ENCODE results near the gene SLC5A3.
A peak's percentile ranks its signal among the peaks of the same experiment; 100 is the strongest.

The SLC5A3 gene

DNA sequence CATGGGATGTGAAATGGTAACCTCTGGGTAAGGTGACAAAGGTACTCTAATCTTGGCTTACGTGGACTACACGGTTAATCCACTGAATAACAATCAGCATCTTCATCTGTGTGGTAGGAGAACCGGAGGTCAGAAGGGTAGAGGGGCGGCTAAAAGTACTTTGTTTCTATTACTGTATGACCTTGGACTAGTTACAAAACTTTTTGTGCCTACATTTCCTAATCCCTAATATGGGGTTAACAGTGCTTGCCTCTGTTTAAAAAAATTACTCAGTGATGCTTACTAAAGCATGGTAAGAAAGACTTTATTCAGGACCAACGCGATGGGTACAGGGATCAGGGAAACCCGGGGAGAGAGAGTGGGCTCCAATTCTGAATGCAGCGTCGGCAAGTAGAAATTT, 1.7 kb upstream of the SLC5A3 start:
- DNase-seq (ENCODE audit: low read depth): no peak

DNA sequence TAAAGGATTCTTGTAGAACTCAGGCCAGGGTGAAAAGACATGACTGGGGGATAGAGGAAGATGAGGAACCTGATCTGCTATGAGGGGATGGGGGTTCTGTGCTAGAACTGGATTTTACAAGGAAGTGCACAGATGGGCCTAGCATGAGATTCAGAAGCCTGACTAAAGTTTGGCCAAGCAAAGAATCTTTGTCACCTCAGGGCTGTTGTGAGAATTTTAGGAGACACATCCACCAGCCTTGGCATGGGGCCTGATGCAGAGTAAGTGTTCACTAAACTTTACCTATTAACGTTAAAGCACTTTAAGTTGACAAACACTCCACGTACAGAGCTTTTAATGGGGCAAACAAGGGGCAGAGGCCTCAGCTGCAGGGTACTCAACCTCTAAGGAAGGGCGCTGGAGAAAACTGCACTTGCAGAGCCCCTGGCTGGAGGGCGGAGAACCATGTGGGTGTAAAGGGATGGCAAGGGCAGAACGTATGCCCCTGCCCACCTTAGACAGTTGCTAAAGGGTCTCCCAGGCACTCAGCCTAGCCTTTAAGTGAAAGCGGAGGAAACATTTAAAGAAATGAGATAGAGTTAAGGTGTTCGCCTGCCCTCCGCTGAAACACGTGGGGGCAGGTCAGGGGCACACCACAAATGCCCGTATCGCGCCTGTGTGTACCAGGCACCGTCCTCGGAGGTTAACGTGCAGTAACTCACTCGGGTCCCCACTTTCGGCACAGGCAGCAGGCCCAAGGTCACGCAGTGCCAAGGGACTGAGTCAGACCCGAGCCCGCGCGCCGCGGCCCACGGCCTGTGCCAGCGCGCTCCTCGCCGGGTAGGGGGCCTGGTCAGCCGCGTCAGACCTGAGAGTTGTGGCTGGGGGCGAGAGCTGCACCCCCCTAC, 990 bp upstream of the SLC5A3 start:
- no peak for DNase-seq (ENCODE audit: low read depth)

DNA sequence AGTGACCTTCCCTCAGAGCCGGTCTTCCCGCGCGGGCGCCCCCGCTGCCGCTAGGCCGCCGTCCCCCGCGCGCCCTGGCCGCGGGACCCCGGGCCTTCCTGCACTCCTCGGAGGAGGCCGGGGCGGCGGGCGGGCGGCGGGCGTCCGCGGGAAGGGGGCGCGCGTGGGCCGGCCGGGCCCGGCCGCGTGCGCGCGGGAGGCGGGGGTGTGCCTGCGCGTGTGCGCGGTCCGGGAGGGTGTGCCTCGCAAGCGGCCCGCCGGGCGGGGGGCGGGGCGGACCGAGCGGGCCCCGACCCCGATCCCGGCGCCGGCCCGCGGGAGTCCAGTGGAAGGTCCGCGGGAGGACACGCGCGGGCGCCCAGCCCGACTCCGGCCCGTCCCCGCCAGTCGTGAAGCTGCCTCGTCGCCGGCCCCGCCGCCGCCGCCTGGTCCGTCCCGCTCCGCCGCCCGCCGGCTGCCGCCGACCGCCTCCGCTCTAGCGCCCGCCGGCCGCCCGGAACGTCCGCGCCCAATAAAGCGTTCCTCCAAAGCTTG, 438 bp downstream of the SLC5A3 start:
- peak; percentile 32 for DNase-seq (ENCODE audit: low read depth)

DNA sequence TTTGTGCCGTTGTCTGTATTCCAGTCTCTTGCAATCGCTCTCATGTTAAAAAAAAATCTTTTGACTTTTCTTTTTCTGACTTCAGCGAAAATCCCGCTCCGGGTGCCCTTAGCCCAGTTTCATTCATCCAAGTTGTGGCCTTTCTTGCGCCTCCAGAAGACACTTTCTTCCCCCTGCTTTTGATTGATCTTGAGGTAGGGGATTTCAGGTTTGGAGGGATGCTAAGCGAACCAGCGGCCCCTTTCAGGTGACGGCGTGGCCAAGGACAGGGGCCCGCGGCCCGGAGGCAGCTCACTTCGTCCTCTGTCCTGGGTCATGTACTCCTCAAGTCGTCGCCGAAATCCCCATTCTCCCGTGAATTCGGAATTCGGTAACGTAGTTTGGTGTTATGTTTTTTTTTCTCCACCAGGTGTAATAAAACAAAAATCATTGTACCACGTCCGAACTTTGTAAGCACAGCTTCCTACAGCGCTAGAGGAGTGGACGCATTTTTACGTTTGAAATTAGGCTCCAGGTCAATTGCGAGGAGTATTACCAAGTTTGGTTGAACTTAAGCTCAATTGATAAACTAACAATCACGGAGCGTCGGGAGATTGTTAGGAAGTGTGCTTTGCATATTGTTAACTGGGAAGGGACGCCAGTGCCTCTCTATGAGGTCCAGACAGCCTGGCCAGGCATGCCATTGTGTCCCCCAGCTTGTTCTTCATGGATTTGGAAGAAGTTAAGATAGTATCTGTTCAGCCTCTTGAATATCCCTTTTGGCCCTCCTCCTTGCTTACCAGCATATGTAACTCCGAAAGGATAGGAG, 1.1 kb downstream of the SLC5A3 start:
- no peak for DNase-seq (ENCODE audit: low read depth)

DNA sequence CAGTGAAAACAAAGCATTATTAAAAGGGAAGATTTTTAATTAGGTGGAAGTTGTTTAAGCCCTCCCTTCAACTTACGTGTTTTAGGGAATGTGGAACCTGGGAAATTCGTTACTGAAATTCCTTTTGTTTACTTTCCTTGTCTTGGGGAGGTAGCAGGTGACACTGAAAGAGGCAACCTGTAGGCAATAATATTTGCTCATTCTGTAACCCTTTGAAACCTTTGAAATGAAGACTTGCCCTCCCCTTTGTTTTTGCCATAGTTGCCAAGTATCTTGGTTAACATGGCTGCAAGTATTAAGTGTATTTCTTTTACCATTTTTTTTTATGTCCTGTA, 1.7 kb downstream of the SLC5A3 start:
- no peak for DNase-seq (ENCODE audit: low read depth)

DNA sequence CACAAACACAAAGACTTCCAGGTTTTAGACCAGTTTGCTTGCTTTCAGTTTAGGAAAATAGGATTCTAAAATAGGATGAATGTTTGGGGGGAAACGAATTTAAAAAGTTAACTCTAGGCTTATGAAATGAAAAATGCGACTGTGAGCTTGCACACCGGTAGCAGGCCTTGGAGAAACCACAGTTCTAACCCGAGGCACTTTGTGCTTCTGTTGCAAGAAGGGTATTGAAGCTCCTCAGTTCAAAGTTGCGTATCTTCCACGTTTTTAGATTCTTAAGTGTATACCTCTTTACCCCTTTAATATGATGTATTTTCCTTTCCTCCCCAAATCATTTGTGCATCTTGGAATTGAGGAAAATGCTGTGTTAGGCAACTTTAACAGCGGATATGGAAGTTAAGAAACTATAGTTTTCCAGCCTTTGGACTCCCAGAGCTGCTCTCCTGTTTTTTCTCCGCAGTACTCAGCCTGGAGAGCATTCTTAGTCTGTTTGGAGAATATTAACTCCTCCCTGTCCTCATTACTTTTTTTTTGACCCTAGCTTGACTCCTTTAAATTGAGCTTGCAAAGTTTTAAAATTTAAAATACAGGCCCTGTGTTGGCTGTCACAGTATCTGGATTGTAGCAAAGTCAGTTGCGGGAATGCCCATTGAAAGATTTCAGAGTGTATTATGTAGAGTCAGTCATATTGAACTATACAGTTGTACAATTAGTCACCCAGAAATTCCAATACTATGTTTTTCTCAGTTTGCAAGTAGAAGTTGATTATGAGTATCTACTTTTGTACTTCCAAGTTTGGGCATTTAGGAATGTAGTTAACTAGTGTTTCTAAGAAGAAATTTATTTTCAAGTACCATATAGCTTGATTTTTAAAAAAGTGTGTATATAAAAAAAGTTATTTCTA, 2.6 kb downstream of the SLC5A3 start:
- peak; percentile 36 for DNase-seq (ENCODE audit: low read depth)

DNA sequence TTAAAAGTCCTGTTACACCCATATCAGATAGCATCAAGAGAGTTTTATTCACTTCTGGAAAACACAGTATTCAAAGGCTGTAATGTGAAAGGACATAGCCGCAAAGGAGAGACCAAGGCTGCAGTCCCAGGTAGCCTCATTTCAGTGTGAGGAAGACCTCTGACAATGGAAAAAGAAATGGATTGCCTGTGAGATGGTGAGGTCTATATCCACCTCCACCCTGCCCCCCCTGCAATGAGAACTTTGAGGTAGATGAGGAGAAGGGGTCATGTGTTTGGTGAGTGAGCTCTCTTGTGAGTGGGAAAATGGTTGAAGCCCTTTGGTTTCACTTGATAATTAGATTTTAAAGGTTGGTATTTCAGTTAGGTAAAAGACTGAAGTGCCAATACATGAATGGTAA, 3.5 kb downstream of the SLC5A3 start:
- DNase-seq (ENCODE audit: low read depth): no peak

DNA sequence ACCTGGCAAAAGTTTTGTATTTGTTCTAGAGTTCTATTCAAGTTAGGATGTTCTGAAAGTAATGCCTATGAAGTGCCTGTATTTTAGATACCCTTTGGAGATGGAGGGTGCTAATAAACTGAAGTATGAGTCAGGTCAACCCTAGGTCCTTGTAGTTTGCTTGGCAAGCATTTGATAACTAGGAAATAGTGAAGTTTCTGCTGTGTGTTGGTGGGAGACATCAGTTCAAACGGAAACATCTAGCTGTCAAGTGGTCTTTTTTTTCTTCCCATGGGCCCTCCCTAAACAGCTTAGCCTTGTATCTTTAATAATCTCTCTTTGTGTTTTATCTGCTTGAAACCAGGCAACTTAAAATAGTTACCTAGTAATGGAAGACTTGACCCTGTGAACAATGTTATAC, 4.5 kb downstream of the SLC5A3 start:
- DNase-seq (ENCODE audit: low read depth): no peak

DNA sequence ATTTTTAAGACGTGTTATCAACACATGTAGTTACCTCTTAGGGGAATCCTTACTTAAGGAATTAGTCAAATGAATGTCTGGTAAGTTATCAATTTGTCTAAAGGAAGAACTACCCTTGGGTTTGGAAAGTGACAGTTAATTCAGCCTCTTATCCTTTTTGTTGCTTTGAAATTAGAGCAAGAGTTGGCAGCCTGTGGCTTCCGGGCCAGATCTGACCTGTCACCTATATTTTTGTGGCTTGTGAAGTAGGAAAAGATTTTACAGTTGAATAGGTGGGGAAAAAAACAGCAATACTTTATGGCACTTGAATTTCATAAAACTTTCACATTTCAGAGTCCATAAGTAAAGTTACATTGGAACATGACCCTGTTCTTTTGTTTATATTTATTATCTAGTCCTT, 5.5 kb downstream of the SLC5A3 start:
- no peak for DNase-seq (ENCODE audit: low read depth)

DNA sequence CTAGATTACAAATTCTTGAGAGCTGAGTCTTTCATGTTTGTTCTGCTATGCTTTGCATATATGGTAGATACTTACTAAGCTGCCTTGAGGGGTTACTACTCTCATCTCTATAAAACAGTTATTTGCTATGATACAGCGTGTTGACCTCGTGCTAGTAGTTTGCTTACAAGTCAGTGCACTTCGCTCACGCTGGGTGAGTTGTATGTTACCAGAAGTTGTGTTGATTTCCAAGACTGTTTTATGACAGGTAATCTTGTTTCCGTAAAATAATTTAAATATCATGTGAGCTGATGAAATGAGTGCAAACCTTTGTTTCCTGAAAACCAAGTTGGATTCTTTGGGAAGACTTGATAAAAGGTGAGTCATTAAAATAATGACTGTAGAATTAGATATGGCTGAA, 7.3 kb downstream of the SLC5A3 start:
- DNase-seq (ENCODE audit: low read depth): no peak

DNA sequence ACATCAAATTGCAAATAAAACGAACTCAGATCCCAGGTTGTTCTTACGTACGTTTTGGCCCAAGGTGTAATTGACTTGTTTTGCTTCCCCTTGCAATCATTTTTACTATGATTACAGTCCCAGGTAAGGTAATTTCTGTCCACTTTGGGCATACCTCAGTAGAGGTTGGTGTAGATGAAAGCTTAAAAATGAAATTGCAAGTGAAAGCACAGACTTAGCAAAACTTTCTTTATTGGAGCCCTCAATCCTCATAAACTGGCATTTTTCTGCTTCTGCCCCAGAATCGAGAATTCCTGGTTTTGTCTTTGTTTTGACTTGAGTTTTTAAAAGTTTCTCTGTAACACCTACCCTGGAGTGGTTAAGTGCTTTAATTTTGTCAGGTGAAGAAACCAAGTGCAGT, 9.4 kb downstream of the SLC5A3 start:
- DNase-seq (ENCODE audit: low read depth): no peak

DNA sequence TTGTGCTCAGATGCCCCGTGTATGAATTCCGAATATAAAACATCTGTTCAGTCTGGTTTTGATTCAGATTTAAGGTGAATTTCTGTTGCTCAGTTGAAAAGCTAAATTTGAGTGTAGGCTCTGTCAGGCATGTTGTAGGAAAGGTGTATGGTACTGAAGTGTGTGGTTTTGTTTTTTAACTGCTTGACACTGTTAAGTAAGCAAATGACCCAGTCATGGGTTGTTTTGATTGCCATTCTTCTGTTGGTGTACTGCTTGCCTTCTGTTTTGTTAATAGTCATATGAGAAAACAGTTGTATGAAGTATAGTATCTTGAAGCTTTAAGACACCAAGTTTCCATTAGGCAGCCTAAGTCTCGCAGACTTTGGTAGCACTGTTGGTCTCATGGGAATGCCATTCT, 10.0 kb downstream of the SLC5A3 start:
- DNase-seq (ENCODE audit: low read depth): no peak

DNA sequence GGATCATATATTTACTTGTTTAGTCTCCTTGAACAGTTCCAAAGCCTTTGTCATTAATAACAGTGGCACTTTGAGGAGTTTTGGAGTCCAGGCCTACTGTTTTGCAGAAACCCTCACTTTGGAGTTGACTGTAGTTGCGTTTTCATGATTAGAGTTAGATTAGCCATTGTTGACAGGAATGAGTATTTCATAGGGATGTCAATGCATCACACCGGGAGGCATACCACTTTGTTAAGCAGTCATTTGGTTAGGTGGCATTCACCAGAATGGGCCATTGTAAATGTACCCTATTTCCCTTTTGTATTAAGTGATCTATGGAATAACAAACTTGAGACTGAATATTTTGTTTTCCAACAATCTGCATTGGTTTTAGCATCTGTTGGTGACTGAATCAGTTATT, 11.8 kb downstream of the SLC5A3 start:
- no peak for DNase-seq (ENCODE audit: low read depth)

DNA sequence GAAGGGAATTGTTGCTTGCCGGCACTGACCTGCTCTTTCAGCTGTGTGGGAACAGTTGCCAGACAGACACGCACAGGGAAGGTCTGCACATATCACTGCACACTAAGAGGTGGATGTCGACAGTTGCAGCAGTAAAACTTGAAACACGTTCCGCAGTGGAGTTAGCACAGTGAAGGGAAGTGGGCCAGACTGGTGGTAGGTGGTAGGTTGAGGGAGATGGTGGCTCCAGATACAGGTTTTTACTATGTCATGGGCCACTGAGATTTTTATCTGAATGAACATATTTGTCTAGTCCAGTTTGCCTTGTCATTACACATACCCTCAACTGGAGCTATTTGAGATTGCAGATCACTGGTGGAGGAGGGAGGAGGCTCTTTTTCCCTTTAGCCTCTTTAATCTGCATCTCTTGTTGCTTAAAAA, 13.5 kb downstream of the SLC5A3 start:
- DNase-seq (ENCODE audit: low read depth): no peak

DNA sequence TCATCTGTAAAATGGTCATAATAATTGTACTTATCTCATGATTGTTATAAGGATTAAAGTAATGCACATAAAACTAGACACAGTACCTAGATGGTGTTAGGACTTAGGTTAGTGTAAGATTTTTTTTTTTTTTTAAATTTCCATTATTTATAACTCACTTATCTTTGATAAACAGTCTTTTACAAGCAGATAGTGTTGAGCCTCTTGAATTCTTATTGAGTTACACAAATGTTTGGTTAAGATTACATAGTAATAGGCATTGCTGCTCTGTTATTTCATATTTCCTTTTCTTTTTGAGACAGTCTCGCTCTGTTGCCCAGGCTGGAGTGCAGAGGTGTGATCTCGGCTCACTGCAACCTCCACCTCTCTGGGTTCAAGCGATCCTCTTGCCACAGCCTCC, 15.4 kb downstream of the SLC5A3 start:
- DNase-seq (ENCODE audit: low read depth): no peak

DNA sequence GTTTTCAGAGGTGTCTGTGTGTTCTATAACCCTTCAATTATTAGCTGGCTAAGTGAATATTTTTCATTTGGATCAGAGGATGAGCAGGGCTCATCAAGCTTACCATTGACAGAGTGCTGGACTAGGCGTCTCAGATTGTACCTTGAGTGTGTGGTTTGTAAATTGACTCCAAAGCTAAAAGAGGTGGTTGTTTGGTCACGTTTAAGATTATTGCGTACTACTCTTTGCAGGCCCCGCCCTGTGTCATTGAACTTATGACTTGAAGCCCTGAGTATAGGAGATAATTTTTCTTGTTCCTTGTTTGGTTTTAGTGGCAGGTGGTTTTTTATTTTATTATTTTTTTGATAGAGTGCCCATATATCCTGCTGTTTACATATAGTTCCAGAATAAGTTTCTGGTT, 17.7 kb downstream of the SLC5A3 start:
- no peak for DNase-seq (ENCODE audit: low read depth)

DNA sequence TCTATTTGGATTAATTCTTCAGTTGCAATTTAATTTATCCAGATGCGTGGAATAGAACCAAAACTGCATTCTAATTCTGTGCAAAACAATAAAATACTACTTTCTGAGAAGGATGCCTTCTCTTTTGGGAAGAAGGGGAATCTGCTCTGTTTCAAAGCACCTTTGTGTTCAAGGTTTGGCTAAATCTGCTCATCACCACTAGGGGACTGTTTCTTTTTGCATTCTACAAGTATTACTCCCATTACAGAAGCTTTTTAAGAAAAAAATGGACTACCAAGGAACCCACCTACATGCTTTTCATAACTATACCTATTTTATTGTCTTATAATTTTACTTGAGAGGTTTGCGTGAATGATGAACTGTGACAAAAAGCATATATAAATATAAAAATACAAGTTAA, 18.2 kb downstream of the SLC5A3 start:
- DNase-seq (ENCODE audit: low read depth): no peak

DNA sequence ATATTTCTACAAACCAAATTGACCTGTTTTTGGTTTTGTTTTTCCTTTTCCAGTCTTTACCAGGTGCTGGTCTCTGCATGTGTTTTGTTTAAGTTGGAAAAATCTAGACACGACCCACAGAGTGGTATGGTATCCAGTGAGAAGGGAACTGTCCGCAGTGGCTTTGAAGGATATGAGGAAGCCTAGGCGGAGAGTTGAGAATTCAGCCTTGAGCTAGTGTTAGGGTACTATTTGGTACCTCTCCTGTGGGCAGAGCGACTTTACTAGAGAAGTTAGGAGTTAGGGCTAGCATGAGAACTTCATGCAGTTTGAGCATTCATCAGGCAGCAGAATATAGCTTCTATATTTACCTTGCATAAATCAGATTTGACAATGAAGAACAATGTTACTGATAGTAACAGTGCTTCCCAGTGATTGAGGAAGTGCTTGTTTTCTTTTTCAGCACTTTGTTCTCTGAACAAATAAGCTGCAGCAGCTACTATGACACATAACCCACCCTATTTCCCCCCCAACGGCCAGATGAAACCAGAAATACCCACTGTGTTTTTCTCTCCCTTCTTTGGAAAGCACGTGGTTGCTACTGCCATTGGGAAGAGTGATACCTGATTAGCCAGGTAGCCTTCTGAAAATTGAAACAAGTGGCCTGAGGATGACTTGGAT, 19.0 kb downstream of the SLC5A3 start:
- no peak for DNase-seq (ENCODE audit: low read depth)

DNA sequence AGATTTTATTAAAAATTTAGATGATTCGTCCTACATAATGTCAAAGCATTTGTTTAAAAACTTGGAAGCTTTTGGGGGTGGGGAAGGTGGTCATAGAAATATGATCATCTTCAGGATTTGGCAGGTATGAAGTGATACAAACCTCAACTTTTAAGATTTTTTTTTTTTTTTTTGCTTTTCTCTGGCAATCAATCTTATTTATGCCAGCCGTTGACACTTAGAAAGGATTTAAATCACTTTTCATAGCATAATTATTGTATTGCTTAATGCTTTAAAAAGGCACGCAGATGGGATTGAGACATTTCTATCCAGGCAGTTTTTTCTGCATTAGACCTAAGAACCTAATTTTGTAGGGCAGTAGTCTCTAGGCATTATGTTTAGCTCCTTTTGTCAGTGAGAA, 19.7 kb downstream of the SLC5A3 start:
- DNase-seq (ENCODE audit: low read depth): no peak

DNA sequence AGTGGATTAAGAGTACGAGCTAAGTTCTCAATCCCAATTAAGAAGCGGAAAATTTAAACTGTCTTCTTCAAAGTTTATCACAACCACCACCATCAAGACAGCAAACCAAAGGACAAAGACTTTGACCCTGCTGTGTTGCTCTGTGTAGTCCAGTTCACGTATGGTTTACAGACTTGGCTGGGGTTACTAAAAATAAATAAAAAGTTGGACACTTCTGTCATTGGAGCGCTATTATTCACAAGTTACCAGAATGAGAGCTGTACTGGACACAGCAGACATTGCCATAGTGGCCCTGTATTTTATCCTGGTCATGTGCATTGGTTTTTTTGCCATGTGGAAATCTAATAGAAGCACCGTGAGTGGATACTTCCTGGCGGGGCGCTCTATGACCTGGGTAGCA, 21.6 kb downstream of the SLC5A3 start:
- no peak for DNase-seq (ENCODE audit: low read depth)

DNA sequence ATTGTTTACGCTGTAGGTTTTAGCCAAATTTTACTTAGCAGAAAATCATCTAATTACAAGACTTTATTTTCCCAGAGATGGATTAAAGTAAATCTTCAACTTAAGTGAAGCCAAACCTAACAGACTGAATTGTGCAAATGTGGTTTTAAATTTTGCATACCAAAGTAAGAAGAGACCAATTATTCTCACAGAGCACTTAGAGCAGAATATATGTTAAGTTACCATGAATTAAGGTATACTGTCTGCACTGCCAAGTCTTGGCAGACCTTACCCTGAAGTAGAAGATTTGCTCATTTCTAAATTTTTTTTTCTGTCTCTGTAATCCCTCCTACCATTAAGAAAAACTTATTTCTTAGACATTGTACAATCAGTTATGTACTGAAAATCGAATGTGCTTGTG, 24.1 kb downstream of the SLC5A3 start:
- no peak for DNase-seq (ENCODE audit: low read depth)

DNA sequence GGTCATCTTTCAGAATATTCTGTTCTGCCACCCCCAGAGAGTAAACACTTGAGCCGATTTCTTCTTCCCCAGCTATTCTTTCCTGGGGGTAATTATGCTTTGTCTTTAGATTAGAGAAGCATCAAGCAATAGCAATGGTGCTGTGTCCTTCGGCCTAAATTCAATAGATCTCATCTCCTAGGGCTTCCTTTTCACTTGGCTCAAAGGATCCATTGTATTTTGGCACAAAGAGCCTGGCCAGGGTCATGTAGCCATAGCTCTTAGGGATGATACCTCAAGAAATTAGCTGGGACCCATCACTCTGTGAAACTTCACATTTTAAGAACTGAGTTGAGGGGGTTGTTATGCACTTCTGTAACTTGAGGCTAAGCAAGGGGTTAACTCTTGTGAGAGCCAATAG, 27.0 kb downstream of the SLC5A3 start:
- no peak for DNase-seq (ENCODE audit: low read depth)

All from fibroblast of gingiva (primary cell).